Heart left ventricle (tissue), 16 donors: ENCODE measurements around the gene DMD. TPM values are rescaled to one million over a fixed set of nuclear protein-coding genes. Genes with fewer than 3 reads are reported as not detected.
A peak's percentile ranks its signal among the peaks of the same experiment; 100 is the strongest.
"Not testable (repeated sequence)": the region's sequence is repeated elsewhere in the genome, so short reads cannot be mapped to it uniquely, and the experiment has no call there.

Experiments used
- ATAC-seq, 4 donors: fragments of 200-7000 bp; cut with Tn5 transposase; one replicate each; pipeline ENCODE4 v1.9.1; 2020 to 2022; ENCODE audit warnings: moderate library complexity in 4 of 4, mild to moderate bottlenecking in 3 of 4, moderate number of reproducible peaks in 1 of 4
- DNase-seq, 5 donors: peaks; one replicate each; pipeline ENCODE4 v3.0.0-alpha.2; 2020
- H3K27ac ChIP-seq, 12 donors: fragments of 200-600 bp; sonication (generic) in 4 of 12; one replicate each; pipeline versions ENCODE4 v1.5.0 to v1.8.0; 2016 to 2022; ENCODE audit warnings: mild to moderate bottlenecking in 2 of 12
- H3K27me3 ChIP-seq, 9 donors: fragments of 200-600 bp; sonication (generic) in 2 of 9; one replicate each; pipeline versions ENCODE4 v1.5.1 to v1.8.0; 2016 to 2022; ENCODE audit warnings: mild to moderate bottlenecking in 3 of 9
- H3K36me3 ChIP-seq, 9 donors: fragments of 200-600 bp; sonication (generic) in 2 of 9; one replicate each; pipeline versions ENCODE4 v1.5.0 to v1.8.0; 2018 to 2022; ENCODE audit warnings: mild to moderate bottlenecking in 2 of 9
- H3K4me1 ChIP-seq, 12 donors: fragments of 200-600 bp; sonication (generic) in 4 of 12; one replicate each; pipeline versions ENCODE4 v1.5.0 to v1.8.0; 2016 to 2022; ENCODE audit warnings: mild to moderate bottlenecking in 3 of 12
- H3K4me3 ChIP-seq, 12 donors: fragments of 200-600 bp; sonication (generic) in 4 of 12; one replicate each; pipeline versions ENCODE4 v1.5.0 to v1.8.0; 2017 to 2022; ENCODE audit warnings: mild to moderate bottlenecking in 9 of 12, moderate library complexity in 4 of 12
- H3K9me3 ChIP-seq, 12 donors: fragments of 200-600 bp; sonication (generic) in 4 of 12; one replicate each; pipeline versions ENCODE4 v1.5.0 to v1.8.0; 2016 to 2022; ENCODE audit warnings: mild to moderate bottlenecking in 1 of 12
- POLR2A ChIP-seq, 2 donors: fragments of 450-650 bp; IDR thresholded peaks; one replicate each; pipeline ENCODE4 v1.6.1; 2017; ENCODE audit warnings: antibody characterized with exemption in 2 of 2, mild to moderate bottlenecking in 2 of 2, moderate library complexity in 2 of 2
- WGBS, 4 donors: extraction: QIAGEN DNeasy Blood & Tissue Kit in 2 of 4; methylation state at CpG; one replicate each; pipeline versions ENCODE4 v1.1.5 to v1.1.7; 2013 to 2018; 5-methylcytosine and 5-hydroxymethylcytosine counted together
- intact Hi-C, 10 donors: fragments of 100-400 bp; cut with DNase I; formaldehyde crosslinking; loops; one replicate each; pipeline versions ENCODE4 v1.11.1 to v1.14.2; 2022
- polyA plus RNA-seq, 2 donors: library from polyadenylated mRNA; stranded (reverse); fragments of 200-250 nt; gene quantifications; one replicate each; pipeline ENCODE4 v1.2.3, GENCODE V29; 2013
- total RNA-seq, 9 donors: library from RNA; depleted of rRNA in 2 of 9; stranded (reverse); fragments of >200 nt in 2 of 9; fragmentation: NEBNext Ultra II Directional in 3 of 9; extraction: Animal tissue kit (Norgen Biotek cat#: 25700) in 3 of 9; gene quantifications; one replicate each; pipeline versions ENCODE4 v1.1.0 to v1.2.4, GENCODE V29; 2016 to 2023
- TF ChIP-seq, protein P1 (sequence below), 12 donors: fragments of 200-600 bp; sonication (generic) in 4 of 12; IDR thresholded peaks; one replicate each; pipeline versions ENCODE4 v1.5.0 to v1.8.0; 2018 to 2022; ENCODE audit warnings: antibody characterized with exemption in 12 of 12, mild to moderate bottlenecking in 5 of 12
- donor health status: ischemic (EF 13 %, LVEDD 7.1; RV severe dilation, severe dysfunction).
- donor health status: healthy with polysubstance abuse.
- donor health status: DM: no; HTN: yes; CAD: no.
- donor health status: DM: no; HTN: no; CAD: no.
- donor health status: ischemic (EF 25% LVEDD 6.9; RV normal size, moderate dysfunction).
- donor health status: ischemic (EF 25% LVEDD 5.7; RV mildly dilated, moderate dysfunction).
- donor health status: healthy.
- donor health status: DM: yes; HTN: yes; CAD: no.
- donor health status: ischemic (EF 35%, LVEDD 5.7; RV mildly dilated, moderate dysfunction).
- donor health status: nonischemic (EF 11% LVEDD 7.7; RV severe dilation, severe dysfunction).
- donor health status: DM: yes; HTN: yes; CAD: no.
- donor health status: PGD.
- donor health status: ischemic (EF 29% LVEDD 5.4; RV normal size, mild dysfunction).
- donor health status: nonischemic (EF 23%, LVEDD 6.1; RV moderate dilation, normal function).

Gene DMD
- total and polyA plus RNA-seq, 11 donors = 34.7 to 236 (median 162) TPM

GRCh38 chrX:32708542-32708941 lies 502.8 kb downstream of the DMD start:
- intact Hi-C loops = no loop called here
- Histone ChIP-seq H3K9me3 (no peaks in the 10 kb centered on the region), H3K4me1 (no peaks in the 10 kb centered on the region), H3K27ac (no peak overlapping the region), H3K4me3 (no peak overlapping the region), H3K27me3 (no peaks in the 10 kb centered on the region), H3K36me3 (no peaks in the 10 kb centered on the region)
- 62 to 69% (median 64%) methylated on average over 4 of the region's 4 CpGs for WGBS, 4 donors
- DNase-seq (no peak), ATAC-seq (no peak)
- TF ChIP-seq, protein P1, sequence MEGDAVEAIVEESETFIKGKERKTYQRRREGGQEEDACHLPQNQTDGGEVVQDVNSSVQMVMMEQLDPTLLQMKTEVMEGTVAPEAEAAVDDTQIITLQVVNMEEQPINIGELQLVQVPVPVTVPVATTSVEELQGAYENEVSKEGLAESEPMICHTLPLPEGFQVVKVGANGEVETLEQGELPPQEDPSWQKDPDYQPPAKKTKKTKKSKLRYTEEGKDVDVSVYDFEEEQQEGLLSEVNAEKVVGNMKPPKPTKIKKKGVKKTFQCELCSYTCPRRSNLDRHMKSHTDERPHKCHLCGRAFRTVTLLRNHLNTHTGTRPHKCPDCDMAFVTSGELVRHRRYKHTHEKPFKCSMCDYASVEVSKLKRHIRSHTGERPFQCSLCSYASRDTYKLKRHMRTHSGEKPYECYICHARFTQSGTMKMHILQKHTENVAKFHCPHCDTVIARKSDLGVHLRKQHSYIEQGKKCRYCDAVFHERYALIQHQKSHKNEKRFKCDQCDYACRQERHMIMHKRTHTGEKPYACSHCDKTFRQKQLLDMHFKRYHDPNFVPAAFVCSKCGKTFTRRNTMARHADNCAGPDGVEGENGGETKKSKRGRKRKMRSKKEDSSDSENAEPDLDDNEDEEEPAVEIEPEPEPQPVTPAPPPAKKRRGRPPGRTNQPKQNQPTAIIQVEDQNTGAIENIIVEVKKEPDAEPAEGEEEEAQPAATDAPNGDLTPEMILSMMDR (IDR thresholded peaks at IDR 0.05) = no peak
- TF ChIP-seq POLR2A (IDR thresholded peaks at IDR 0.05) = no peak

GRCh38 chrX:32705385-32705784 lies 506.0 kb downstream of the DMD start:
- H3K9me3 ChIP-seq, H3K27ac ChIP-seq, H3K36me3 ChIP-seq, H3K27me3 ChIP-seq, intact Hi-C loops, H3K4me3 ChIP-seq, DNase-seq, ATAC-seq, H3K4me1 ChIP-seq: not testable (repeated sequence)
- 82 to 90% (median 86%) methylated on average over 9 of the region's 9 CpGs for WGBS, 4 donors

- intact Hi-C loops = no loop called here
- ATAC-seq (peak in 2 of 4 donors; percentile 22 to 49), DNase-seq (peak in 1 of 5 donors; percentile 6)
- Histone ChIP-seq H3K36me3 (no peaks in the 10 kb centered on the region), H3K27me3 (no peaks in the 10 kb centered on the region), H3K4me3 (no peak overlapping the region), H3K9me3 (no peaks in the 10 kb centered on the region), H3K4me1 (no peaks in the 10 kb centered on the region), H3K27ac (no peak overlapping the region)
- WGBS, 4 donors = 39 to 58% (median 48%) methylated on average over 1 of the region's 1 CpG
- TF ChIP-seq POLR2A (IDR thresholded peaks at IDR 0.05) = no peak
- TF ChIP-seq, protein P1 (IDR thresholded peaks at IDR 0.05) = peak in 1 of 12 donors; percentile 34
Observed at GRCh38 chrX:32687379-32687778, 524.0 kb downstream of the DMD start.

GRCh38 chrX:32678487-32678886 lies 532.9 kb downstream of the DMD start:
- Histone ChIP-seq H3K27me3 (no peaks in the 10 kb centered on the region), H3K4me3 (no peak overlapping the region), H3K4me1 (peaks cover 0 to 3% (median 0%) of the 10 kb centered on the region in 12 donors), H3K36me3 (no peaks in the 10 kb centered on the region), H3K9me3 (no peaks in the 10 kb centered on the region), H3K27ac (peak overlapping the region in 1 of 12 donors; percentile 2)
- intact Hi-C loops = no loop called here
- TF ChIP-seq, protein P1 (IDR thresholded peaks at IDR 0.05) = no peak
- no peak for TF ChIP-seq POLR2A (IDR thresholded peaks at IDR 0.05)
- ATAC-seq (peak in 1 of 4 donors; percentile 69), DNase-seq (no peak)
- WGBS, 4 donors = 65 to 76% (median 67%) methylated on average over 5 of the region's 5 CpGs

DNA sequence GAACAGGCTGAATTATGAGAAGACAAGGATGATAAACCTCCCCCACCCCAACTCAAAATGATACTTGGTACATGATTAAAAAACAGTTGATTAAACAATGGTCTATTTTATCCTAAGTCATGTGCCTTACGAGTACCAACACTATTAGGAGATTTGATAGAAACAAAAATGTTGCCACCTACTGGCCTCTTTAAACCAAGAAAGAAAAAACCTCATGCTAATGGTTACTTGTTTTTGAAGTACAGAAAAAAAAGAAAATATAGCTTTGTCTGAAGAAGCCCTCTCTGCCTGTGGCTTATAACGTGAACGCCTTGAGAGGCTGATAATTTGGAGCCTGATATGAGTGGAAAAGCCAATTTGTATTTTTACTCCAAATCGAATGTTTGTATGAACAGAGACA lies 538.2 kb downstream of the DMD start:
- Histone ChIP-seq H3K27me3 (no peaks in the 10 kb centered on the region), H3K9me3 (no peaks in the 10 kb centered on the region), H3K4me1 (peaks cover 0 to 11% (median 0%) of the 10 kb centered on the region in 12 donors), H3K4me3 (no peak overlapping the region), H3K27ac (no peak overlapping the region), H3K36me3 (no peaks in the 10 kb centered on the region)
- no peak for ATAC-seq
- 16 to 24% (median 21%) methylated on average over 4 of the region's 4 CpGs for WGBS, 4 donors
- TF ChIP-seq, protein P1 (IDR thresholded peaks at IDR 0.05) = peak in 2 of 12 donors; percentile 18 to 24
- no peak for TF ChIP-seq POLR2A (IDR thresholded peaks at IDR 0.05)
- no peak for DNase-seq
- intact Hi-C loops = no loop called here
